A549 (cell line): ENCODE results near the gene TMEM255B. TPM values are rescaled to one million over a fixed set of nuclear protein-coding genes. Genes with fewer than 3 reads are reported as not detected.

Experiments used
- ATAC-seq, 2 experiments: fragments of 200-7000 bp in 1 of 2; fragments of >200 bp in 1 of 2; cut with Nextera tagmentation in 1 of 2; cut with Tn5 transposase in 1 of 2; 3 replicates each; pipeline versions ENCODE4 v1.8.0 to v1.9.1; 2018 to 2020; ENCODE audit warnings: mild to moderate bottlenecking in 1 of 2, moderate library complexity in 1 of 2
- CTCF ChIA-PET: fragments of 300-600 bp; sonication (Branson Sonifier 250); formaldehyde crosslinking; extraction: SDS; loops from one replicate; lab custom pipeline; 2021; ENCODE audit warnings: antibody characterized with exemption, inconsistent platforms; lab: Yijun Ruan, JAX
- POLR2A ChIA-PET: fragments of 350-600 bp; formaldehyde crosslinking; extraction: SDS; loops from one replicate; lab custom pipeline; 2021; ENCODE audit warnings: antibody characterized with exemption, inconsistent platforms; lab: Yijun Ruan, JAX
- DNase-seq, 2 experiments: peaks; one replicate each; pipeline versions ENCODE4 v3.0.0 to v3.0.0-alpha.2; 2011 to 2016; ENCODE audit warnings: low read depth in 1 of 2, low spot score in 1 of 2
- FAIRE-seq: peaks from 2 replicates; lab custom pipeline; 2011; peaks lifted over from hg19 to GRCh38; lab: Jason Lieb, UNC
- H3K27ac ChIP-seq, 2 experiments: fragments of >200 bp; sonication (Bioruptor Twin); formaldehyde crosslinking; 3 replicates each; pipeline ENCODE4 v1.5.1; 2016 to 2017
- H3K4me1 ChIP-seq: fragments of >200 bp; sonication (Bioruptor Twin); formaldehyde crosslinking; 3 replicates; pipeline ENCODE4 v1.6.1; 2016
- H3K4me2 ChIP-seq: fragments of >200 bp; sonication (Bioruptor Twin); formaldehyde crosslinking; 3 replicates; pipeline ENCODE4 v1.6.1; 2016
- H3K4me3 ChIP-seq: fragments of >200 bp; sonication (Bioruptor Twin); formaldehyde crosslinking; 3 replicates; pipeline ENCODE4 v1.5.1; 2016
- H3K9me3 ChIP-seq: fragments of >200 bp; sonication (Bioruptor Twin); formaldehyde crosslinking; 3 replicates; pipeline ENCODE4 v1.6.1; 2016
- ATOH8 ChIP-seq: fragments of 250-450 bp; sonication (Bioruptor Pico); IDR thresholded peaks from 2 replicates; pipeline ENCODE4 v1.5.0; 2020; ENCODE audit warnings: low read depth, mild to moderate bottlenecking, moderate library complexity
- CBX8 ChIP-seq: fragments of 200-600 bp; sonication (generic); IDR thresholded peaks from 2 replicates; pipeline ENCODE4 v1.6.1; 2016
- CHD2 ChIP-seq: fragments of 150-350 bp; IDR thresholded peaks from 2 replicates; pipeline ENCODE4 v1.6.1; 2014; ENCODE audit warnings: low read length; ENCODE audit not compliant: partially characterized antibody
- CHD4 ChIP-seq: fragments of 200-600 bp; sonication (generic); IDR thresholded peaks from 2 replicates; pipeline ENCODE4 v1.6.1; 2016; ENCODE audit warnings: antibody characterized with exemption, mild to moderate bottlenecking, borderline replicate concordance
- CTCF ChIP-seq: fragments of >200 bp; sonication (Bioruptor Twin); formaldehyde crosslinking; IDR thresholded peaks from 3 replicates; pipeline ENCODE4 v1.5.1; 2016
- E2F6 ChIP-seq: IDR thresholded peaks from 2 replicates; pipeline ENCODE4 v1.6.1; 2012; ENCODE audit warnings: low read depth, borderline replicate concordance
- EHF ChIP-seq: fragments of 250-450 bp; sonication (Bioruptor Pico); IDR thresholded peaks from 2 replicates; pipeline ENCODE4 v1.5.0; 2020; ENCODE audit warnings: mild to moderate bottlenecking
- ESRRA ChIP-seq: fragments of 150-350 bp; IDR thresholded peaks from 2 replicates; pipeline ENCODE4 v1.6.1; 2014; ENCODE audit warnings: mild to moderate bottlenecking, low read length, borderline replicate concordance
- FOSL2 ChIP-seq, 2 experiments: fragments of 450-650 bp in 1 of 2; fragments of >200 bp in 1 of 2; sonication (Bioruptor Twin) in 1 of 2; formaldehyde crosslinking; IDR thresholded peaks; 2 replicates each; pipeline versions ENCODE4 v1.5.0 to v1.6.1; 2016 to 2020; ENCODE audit warnings: mild to moderate bottlenecking in 1 of 2, moderate library complexity in 1 of 2
- HES2 ChIP-seq: fragments of >200 bp; sonication (Bioruptor Twin); formaldehyde crosslinking; IDR thresholded peaks from 2 replicates; pipeline ENCODE4 v1.6.1; 2016
- HEYL ChIP-seq: fragments of 250-450 bp; sonication (Bioruptor Pico); IDR thresholded peaks from 2 replicates; pipeline ENCODE4 v1.8.0; 2021; ENCODE audit warnings: mild to moderate bottlenecking, moderate library complexity
- HOXB5 ChIP-seq: fragments of 250-450 bp; sonication (Bioruptor Pico); IDR thresholded peaks from 2 replicates; pipeline ENCODE4 v1.5.0; 2020; ENCODE audit warnings: mild to moderate bottlenecking, moderate library complexity
- JUNB ChIP-seq: fragments of >200 bp; sonication (Bioruptor Twin); formaldehyde crosslinking; IDR thresholded peaks from 2 replicates; pipeline ENCODE4 v1.6.1; 2016
- MAX ChIP-seq: IDR thresholded peaks from 2 replicates; pipeline ENCODE4 v1.6.1; 2012
- MAZ ChIP-seq: fragments of 150-350 bp; IDR thresholded peaks from 2 replicates; pipeline ENCODE4 v1.6.1; 2014; ENCODE audit warnings: antibody characterized with exemption, low read depth, low read length, borderline replicate concordance
- NR3C1 ChIP-seq: fragments of >200 bp; sonication (Bioruptor Twin); formaldehyde crosslinking; IDR thresholded peaks from 3 replicates; pipeline ENCODE4 v1.6.1; 2017
- PHF8 ChIP-seq: fragments of 200-600 bp; sonication (generic); IDR thresholded peaks from 2 replicates; pipeline ENCODE4 v1.6.1; 2016; ENCODE audit warnings: low read depth, mild to moderate bottlenecking, antibody characterized with exemption, moderate library complexity, borderline replicate concordance
- RAD21 ChIP-seq, 2 experiments: fragments of >200 bp in 1 of 2; sonication (Bioruptor Twin) in 1 of 2; formaldehyde crosslinking in 1 of 2; IDR thresholded peaks in 1 of 2; conservative IDR thresholded peaks in 1 of 2; 2 replicates in 1 of 2; 3 replicates in 1 of 2; pipeline ENCODE4 v1.6.1; 2012 to 2018; ENCODE audit warnings: inconsistent platforms in 1 of 2
- RARB ChIP-seq: fragments of 250-450 bp; sonication (Bioruptor Pico); IDR thresholded peaks from 2 replicates; pipeline ENCODE4 v1.8.0; 2021; ENCODE audit warnings: mild to moderate bottlenecking, moderate library complexity
- RCOR1 ChIP-seq: fragments of 150-350 bp; IDR thresholded peaks from 2 replicates; pipeline ENCODE4 v1.6.1; 2014; ENCODE audit warnings: antibody characterized with exemption, low read length, low read depth
- REST ChIP-seq: fragments of 200-600 bp; sonication (generic); IDR thresholded peaks from 2 replicates; pipeline ENCODE4 v1.6.1; 2016; ENCODE audit warnings: antibody characterized with exemption, mild to moderate bottlenecking, moderate library complexity
- RNF2 ChIP-seq: fragments of 200-600 bp; sonication (generic); IDR thresholded peaks from 2 replicates; pipeline ENCODE4 v1.6.1; 2016; ENCODE audit warnings: low read depth, mild to moderate bottlenecking, antibody characterized with exemption, moderate library complexity, borderline replicate concordance
- SMC3 ChIP-seq: fragments of >200 bp; sonication (Bioruptor Twin); formaldehyde crosslinking; IDR thresholded peaks from 3 replicates; pipeline ENCODE4 v1.6.1; 2018; ENCODE audit warnings: inconsistent platforms
- SREBF2 ChIP-seq: fragments of 450-650 bp; IDR thresholded peaks from 2 replicates; pipeline ENCODE4 v1.6.1; 2014; ENCODE audit warnings: mild to moderate bottlenecking, moderate library complexity
- TFCP2L1 ChIP-seq: fragments of 250-450 bp; sonication (Bioruptor Pico); IDR thresholded peaks from 2 replicates; pipeline ENCODE4 v1.5.0; 2021; ENCODE audit warnings: mild to moderate bottlenecking
- USF2 ChIP-seq: fragments of 450-650 bp; IDR thresholded peaks from 2 replicates; pipeline ENCODE4 v1.6.1; 2014; ENCODE audit warnings: antibody characterized with exemption
- ZFP36 ChIP-seq: fragments of 450-650 bp; IDR thresholded peaks from 2 replicates; pipeline ENCODE4 v1.6.1; 2014; ENCODE audit warnings: borderline replicate concordance; ENCODE audit not compliant: partially characterized antibody
- WGBS: methylation state at CpG from one replicate; pipeline ENCODE4 v1.1.6; 2017; ENCODE audit errors: missing lambda C conversion rate; 5-methylcytosine and 5-hydroxymethylcytosine counted together
- polyA plus RNA-seq, 4 experiments: library from polyadenylated mRNA; depleted of rRNA in 3 of 4; stranded (reverse); fragments of >200 nt; fragmentation: RNase III in 1 of 4; extraction: RNeasy Plus Mini Kit Qiagen cat#74134 plus additional on column Dnase treatment in 1 of 4; gene quantifications; 2 replicates in 3 of 4; 3 replicates in 1 of 4; pipeline ENCODE4 v1.2.3, GENCODE V29; 2011 to 2017

The TMEM255B gene
- polyA plus RNA-seq, 2 of the 4 experiments (the other 2 are of a cell fraction): 0.54 to 1.1 TPM

- H3K27ac ChIP-seq: no peak overlapping the region
- DNase-seq (no peak), ATAC-seq (peak in 1 of 2 experiments; percentile 42; a peak in 3 of 6 replicates)
- H3K4me2 ChIP-seq: no peak overlapping the region
- no peaks in the 10 kb centered on the region for H3K4me1 ChIP-seq
- H3K4me3 ChIP-seq: no peak overlapping the region
- H3K9me3 ChIP-seq: no peaks in the 10 kb centered on the region
- 67% methylated on average over 3 of the region's 23 CpGs for WGBS
- TF ChIP-seq ESRRA (no peak), HEYL (no peak), CBX8 (no peak), HES2 (no peak), TFCP2L1 (CRISPR knock-in tag) (no peak), MAZ (no peak), E2F6 (no peak), JUNB (no peak), REST (no peak), ZFP36 (no peak), CTCF (no peak), NR3C1 (no peak), USF2 (no peak), RNF2 (no peak), FOSL2 (IDR thresholded peaks at IDR 0.05) (no peak), FOSL2 (CRISPR knock-in tag; IDR thresholded peaks at IDR 0.05) (no peak), PHF8 (no peak), RCOR1 (no peak), SMC3 (no peak), CHD2 (no peak), CHD4 (no peak)
- TF ChIP-seq, all 56 proteins: peak for 0
- CTCF ChIA-PET: no interaction called here
- POLR2A ChIA-PET: no interaction called here
- FAIRE-seq: no peak
These were observed 35.1 kb downstream of the TMEM255B start for GRCh38 chr13:113794086-113794485.

GRCh38 chr13:113794764-113795173 is 35.7 kb downstream of the TMEM255B start:
- Histone ChIP-seq H3K4me3 (no peak overlapping the region), H3K4me1 (no peaks in the 10 kb centered on the region), H3K4me2 (no peak overlapping the region), H3K27ac (no peak overlapping the region), H3K9me3 (no peaks in the 10 kb centered on the region)
- ATAC-seq (no peak), DNase-seq (no peak), FAIRE-seq (no peak)
- WGBS: 67% methylated on average over 19 of the region's 24 CpGs
- ChIA-PET POLR2A (no interaction called here), CTCF (interaction anchor here (1.0 kb wide), 1 partner anchor 22 kb away, joined by 3 read pairs; no protein-coding TSS in a partner anchor)
- TF ChIP-seq EHF: no peak
- no peak for TF ChIP-seq ATOH8 (CRISPR knock-in tag)
- TF ChIP-seq SREBF2: no peak
- no peak for TF ChIP-seq RAD21 (conservative IDR thresholded peaks at IDR 0.05 in 1 of 2, IDR thresholded peaks at IDR 0.05 in 1 of 2)
- no peak for TF ChIP-seq MAX
- no peak for TF ChIP-seq RARB (CRISPR knock-in tag)
- no peak for TF ChIP-seq HOXB5 (CRISPR knock-in tag)
- TF ChIP-seq HES2: no peak
